Measurements from ENCODE around the gene ZNF638.

The ZNF638 gene

DNA sequence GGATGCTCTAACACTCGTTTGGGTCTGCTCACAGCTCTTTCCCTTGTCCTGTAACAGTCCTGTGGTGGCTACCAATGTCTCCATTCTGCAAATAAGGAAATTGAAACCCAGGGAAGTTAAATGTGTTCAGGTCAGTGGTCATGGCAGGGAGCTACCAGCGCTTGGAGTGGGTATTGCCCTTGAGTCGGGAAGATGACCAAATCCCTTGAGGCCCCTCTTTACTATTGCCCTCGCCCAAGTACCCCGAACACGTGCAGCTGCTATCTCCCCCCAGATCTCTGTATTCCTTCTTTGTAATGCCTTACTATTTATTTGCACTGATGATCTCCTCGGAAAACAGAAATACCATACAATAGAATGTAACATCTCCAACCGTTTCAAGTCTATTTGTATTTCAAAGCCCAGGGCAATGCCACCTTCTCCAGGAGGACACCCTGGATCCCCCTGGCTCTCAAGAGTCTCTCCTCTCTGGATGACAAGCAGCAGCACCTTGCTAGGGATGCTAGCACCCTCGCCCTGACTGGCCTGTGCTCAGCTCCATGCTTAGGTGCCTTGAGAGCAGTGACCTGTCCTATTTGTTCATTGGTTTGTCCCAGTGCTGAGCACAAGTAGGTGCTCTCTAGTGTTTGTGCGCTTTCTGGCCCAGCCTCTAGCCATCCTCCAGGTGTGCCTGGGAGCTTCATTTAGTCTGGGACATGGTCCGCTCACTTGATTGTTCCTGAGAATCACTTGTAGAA lies 136.9 kb downstream of the ZNF638 start:
- DNase-seq (ENCODE audit: low read depth in 2 of 3, low spot score in 1 of 3), result no peak

DNA sequence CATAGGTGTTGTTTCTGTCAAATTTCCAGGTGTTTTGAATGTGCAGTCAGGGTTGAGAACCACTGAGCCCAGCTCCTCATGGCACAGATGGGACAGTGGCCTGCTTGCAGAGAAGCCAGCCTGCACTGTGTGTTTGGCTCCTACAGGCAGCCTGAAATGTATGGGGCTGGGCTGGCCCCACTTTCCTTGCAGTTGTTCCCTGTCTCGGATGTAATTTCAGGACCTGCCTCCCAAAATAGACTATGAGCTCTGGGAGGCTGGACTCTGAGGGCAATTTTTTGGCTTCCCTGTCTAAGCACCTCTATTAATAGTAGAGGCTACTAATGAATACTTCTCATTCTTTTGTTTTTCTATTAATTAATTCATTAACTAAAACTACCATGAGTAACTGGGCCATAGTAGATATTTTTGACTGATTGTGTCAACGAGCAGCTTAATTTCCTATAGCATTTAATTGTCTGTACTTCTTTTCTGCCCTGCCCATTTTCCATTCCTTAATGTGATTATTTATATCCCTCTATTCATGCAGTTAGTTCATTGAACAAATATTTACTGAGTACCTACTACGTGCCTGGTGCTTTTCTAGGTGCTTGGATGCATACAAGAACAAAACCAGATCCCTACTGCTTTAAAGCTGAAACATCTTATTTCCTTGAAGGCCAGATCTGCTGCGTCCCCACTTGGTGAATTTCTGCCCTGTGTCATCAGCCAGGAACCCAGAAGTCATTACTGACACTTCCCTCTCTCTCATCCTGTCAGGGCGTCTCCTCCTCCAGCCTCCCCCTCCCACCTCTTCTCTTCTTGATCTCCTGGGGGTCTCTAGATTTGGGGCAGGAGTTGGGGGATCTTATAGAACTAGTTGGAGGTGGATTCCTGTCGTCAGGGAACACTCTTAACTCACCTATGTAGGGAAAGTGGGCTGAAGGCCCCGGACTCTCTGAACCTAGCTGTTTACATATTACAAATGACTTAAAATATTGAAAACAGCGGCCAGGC lies 138.1 kb downstream of the ZNF638 start:
- DNase-seq (ENCODE audit: low read depth in 2 of 3, low spot score in 1 of 3), result no peak

DNA sequence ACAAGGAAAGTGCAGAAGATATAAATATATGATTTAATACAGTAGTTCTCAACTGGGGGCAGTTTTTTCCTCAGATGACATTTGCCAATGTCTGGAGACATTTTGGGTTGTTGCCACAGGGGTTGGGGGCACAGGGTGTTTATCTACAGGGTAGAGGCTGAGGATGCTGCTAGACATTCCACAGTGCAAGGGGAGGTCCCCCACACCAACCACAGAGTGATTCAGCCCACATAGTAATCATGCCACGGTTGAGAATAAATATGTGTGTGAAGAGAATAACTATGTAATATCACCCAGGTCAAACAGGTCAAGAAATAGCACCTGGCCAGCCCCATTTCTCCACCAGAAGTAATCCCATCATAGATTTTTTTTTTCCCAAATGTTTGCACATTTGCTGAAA lies 139.7 kb downstream of the ZNF638 start:
- no peak for DNase-seq (ENCODE audit: low read depth in 2 of 3, low spot score in 1 of 3)

DNA sequence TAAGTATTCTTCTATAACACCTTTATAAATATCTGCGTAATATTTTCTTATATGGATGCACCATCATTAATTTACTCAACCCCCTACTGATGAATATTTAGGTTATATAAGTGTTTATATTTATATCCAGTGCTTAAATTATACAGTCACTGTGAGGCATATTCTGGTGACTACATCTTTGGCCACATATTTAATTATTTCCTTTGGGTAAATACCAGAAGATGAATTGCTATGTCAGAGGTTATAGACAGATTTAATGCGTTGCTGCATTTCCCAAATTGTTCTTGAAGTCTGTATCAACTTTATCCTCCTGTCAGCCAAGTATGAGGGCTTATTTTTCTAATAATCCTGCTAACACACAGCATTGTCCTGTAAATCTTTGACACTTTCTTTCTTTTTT lies 140.4 kb downstream of the ZNF638 start:
- no peak for DNase-seq (ENCODE audit: low read depth in 2 of 3, low spot score in 1 of 3)

DNA sequence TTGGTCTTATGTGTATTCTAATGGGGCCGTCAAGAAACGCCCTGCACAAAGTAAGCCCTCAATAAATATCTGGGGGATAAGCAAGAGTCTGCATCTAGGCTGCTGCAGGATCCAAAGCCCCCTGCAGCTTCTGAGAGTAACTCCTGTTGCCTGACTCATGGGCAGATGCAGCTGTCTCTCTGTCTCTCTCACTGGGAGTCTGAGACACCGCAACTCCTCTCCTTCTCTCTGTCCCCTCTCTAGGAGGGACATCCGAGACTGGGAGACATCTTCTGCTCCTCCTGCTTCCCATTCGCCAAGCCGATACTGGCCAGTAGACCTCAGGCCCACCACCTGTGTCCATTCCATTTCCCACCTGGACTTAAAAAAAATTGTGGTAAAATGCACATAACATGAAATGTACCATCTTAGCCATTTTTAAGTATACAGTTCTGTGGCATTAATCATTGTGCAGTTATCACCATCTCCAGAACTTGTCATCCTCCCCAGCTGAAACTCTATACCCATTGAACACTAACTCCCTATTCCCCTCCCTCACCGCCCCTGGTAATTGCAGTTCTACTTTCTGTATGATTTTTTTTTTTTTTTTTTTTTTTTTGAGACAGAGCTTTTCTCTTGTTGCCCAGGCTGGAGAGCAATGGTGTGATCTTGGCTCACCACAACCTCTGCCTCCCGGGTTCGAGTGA lies 141.9 kb downstream of the ZNF638 start:
- no peak for DNase-seq (ENCODE audit: low read depth in 2 of 3, low spot score in 1 of 3)

DNA sequence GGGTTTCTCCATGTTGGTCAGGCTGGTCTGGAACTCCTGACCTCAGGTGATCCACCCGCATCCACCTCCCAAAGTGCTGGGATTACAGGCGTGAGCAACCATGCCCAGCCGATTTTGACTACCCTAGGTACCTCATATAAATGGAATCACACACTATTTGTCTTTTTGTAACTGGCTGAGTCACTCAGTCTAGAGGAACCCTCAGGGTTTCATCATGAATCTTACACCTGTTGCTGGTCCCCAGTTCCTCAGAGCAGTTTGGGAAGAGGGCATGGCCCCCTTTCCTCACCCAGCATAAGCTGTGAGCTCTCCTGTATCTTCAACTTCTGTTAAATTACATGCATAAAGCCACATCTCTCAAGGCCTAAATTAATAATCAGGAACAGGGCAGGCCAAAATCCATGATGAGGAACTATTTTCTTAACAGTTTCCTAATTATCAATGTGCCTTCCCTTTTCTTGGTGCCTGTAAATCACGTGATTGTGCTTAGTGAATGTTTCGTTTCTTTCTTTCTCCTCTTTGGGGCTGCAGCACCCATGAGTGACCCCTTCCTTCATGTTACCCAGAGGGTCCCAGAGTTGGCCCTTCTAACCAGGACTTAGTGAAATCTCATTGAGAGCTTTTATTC lies 142.6 kb downstream of the ZNF638 start:
- DNase-seq (ENCODE audit: low read depth in 2 of 3, low spot score in 1 of 3), result no peak

DNA sequence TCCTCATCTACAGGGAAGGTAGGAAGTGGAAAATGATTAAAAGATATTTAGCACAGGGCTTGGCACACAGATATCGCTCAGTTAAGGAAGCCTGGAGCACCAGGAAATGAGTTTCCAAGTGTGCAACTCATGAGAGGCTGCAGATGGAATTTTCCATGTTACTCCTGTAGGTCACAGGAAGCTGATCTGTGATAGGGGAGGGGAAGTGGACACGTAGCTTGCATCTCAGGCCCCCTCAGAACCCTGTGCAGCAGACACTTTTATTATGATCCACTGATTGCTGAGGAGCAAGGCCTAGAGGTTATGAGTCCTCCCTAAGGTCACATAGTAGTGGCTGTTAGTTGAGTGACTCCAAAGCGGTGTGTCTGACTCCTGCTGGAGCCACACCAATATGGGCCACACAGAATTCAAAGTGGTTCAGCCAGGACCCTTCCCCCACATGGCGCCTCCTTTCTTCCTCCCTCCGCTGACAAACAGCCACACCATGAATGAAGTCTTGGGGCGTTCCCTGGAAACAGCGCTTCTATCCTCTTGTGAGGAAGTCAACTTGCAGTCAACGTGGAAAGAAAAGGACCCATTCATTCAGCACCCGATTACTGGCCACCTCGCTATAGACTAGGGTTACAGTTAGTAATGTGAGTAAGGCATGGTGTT lies 143.3 kb downstream of the ZNF638 start:
- no peak for DNase-seq (ENCODE audit: low read depth in 2 of 3, low spot score in 1 of 3)

DNA sequence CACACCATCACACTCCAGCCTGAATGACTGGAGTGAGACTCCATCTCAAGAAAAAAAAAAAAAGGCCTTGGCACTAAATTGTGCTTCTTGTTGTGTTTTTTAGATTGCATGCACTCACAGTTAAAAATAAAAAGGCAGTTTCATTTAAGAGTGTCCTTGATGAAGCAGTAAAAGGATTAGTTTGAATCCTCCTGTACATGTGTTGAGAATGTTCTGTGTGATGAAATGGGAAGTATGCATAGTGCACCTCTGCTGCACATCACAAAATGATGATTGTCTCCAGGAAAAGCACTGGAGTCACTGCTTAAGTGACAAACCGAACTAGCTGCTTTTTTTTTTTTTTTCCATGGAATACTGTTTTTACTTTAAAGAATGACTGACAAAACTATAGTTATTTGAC lies 144.9 kb downstream of the ZNF638 start:
- no peak for DNase-seq (ENCODE audit: low read depth in 2 of 3, low spot score in 1 of 3)

DNA sequence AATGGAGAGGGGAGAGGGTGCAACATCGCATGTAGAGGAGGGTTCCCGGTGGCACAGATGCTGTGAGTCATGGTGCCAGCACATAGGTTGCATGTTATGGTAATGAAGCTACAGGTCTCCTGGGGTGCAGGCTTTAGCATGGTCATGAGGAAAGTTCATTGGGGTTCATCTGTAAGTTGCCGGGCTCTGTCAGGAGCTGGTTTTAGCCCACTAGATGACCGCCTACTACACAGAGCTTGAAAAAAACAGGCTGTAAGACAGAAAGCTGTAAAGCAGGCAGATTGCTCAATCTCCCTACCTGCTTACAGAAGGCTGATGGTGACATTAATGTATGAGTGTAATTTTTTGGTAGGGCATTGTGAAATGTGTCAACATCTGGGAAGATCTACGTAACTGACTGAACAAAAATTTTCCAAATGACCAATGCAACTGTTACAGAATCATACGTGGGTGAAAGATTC lies 145.7 kb downstream of the ZNF638 start:
- no peak for DNase-seq (ENCODE audit: low read depth in 2 of 3, low spot score in 1 of 3)

DNA sequence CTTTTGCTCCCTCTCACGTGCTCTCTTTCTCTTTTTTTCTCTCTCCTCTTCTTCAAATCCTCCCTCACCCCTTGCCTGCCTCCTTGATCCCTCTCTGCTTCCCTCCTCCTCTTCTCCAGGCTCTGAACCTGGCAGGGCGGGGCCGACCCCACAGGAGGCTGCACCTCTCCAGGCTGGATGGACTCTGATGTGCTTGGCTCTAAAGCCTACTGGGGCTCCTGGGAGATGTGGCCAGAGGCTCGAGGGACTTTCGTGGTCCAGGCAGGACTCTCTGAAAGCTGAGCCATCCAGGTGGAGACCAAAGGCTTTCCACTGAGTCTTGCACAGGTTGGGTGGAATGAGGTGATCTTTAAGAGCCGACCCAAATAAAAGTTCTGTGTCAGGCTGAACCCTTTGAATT lies 147.2 kb downstream of the ZNF638 start:
- DNase-seq (ENCODE audit: low read depth in 2 of 3, low spot score in 1 of 3), result no peak

DNA sequence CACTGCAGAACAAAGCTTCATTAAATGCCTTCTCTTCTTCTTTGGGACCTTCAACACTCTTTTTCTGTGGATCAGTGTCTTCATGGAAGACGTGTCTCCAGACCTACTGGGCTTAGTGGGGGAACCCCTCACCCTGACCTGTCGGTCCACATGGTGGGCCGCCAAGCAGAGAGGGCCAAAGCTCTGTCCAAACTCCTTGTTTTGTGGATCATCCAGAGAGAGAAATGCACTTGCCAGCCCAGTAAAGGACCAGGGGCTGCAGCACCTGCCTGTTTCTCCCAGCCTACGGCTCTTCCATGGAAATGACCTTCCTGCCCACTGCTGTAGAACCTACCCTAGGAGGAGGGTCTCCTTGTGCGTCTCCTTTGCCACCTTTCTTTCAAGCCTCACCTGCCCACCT lies 147.7 kb downstream of the ZNF638 start:
- DNase-seq (ENCODE audit: low read depth in 2 of 3, low spot score in 1 of 3), result no peak

DNA sequence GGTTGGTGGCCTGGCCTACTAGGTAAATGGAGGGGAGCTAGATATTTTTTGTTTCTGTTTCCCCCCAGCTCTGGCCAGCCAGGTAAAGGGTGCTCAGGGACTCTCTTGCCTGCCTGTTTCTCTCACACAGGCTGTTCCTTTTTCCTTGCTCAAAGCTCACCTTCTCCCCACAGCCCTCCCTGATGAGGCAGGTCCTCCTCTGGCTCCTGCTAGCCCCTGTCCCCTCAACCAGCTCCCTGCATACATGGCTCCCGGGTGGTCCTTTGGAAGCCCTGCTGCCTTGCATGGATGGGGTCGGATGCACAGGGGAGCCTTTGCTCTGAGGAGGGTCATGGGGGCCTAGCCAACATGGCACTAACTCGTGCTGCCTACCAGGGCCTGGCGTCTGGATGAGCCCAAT lies 149.5 kb downstream of the ZNF638 start:
- DNase-seq (ENCODE audit: low read depth in 2 of 3, low spot score in 1 of 3), result no peak

DNA sequence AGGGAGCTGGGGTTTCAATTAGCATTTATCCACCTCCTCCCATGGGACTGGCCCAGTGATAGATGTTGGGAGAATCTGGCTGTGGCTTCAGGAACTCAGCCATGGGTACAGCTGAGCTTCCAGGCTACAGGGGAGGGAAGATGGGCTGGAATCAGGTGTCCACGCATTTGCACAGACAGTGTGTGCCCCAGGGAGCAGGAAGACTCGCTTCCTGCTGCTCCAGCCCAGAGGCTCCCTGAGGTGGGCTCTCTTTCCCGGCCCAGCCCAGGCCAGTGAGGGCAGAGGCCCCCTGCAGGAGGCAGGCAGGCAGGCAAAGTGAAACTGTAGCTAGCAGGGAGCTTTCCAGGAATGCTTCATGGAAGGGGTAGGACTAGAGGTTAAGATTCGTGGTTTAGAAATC lies 150.5 kb downstream of the ZNF638 start:
- no peak for DNase-seq (ENCODE audit: low read depth in 2 of 3, low spot score in 1 of 3)

DNA sequence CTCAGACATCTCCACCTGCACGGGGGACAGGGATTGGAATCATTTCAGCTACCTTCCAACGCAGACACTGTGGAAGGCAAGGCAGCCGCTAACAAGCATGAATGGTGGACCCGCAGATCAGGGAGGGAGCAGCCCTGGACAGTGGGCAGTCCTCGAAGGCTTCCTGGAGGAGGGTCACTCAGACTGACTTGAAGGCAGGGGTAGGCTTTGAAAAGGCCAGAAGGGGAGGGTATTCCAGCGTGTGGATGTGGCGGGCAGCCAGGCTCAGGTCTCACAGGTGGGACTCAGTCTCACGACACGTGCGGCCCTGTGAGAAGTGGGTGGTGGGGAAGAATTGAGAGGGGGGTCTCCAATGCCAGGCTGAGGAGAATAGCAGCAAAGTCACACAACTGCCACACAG lies 151.7 kb downstream of the ZNF638 start:
- DNase-seq (ENCODE audit: low read depth in 2 of 3, low spot score in 1 of 3), result no peak

DNA sequence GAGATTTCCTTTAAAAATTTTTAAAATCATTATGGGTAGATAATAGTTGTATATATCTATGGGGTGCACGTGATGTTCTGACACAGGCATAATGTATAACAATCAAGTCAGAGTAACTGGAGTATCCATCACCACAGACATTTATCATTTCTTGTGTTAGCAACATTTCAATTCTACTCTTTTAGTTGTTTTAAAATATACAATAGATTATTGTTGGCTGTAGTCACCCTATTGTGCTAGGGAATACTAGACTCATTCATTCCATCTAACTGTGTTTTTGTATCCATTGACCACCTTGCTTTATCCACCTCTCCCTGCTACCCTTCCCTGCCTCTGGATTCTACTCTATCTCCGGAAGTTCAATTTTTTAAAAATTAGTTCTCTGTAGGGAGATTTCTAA lies 152.8 kb downstream of the ZNF638 start:
- DNase-seq (ENCODE audit: low read depth in 2 of 3, low spot score in 1 of 3), result no peak

Measured in stimulated activated CD4-positive, alpha-beta T cell treated with anti-CD3 and anti-CD28 coated beads, Interleukin-12 subunit alpha, Interleukin-12 subunit beta, amount 100 ng/mL, for 48 hours (primary cell).